ENCODE measurements around the gene PRR20E.
"Not testable (repeated sequence)": the region's sequence is repeated elsewhere in the genome, so short reads cannot be mapped to it uniquely, and the experiment has no call there.

PRR20E gene

DNA sequence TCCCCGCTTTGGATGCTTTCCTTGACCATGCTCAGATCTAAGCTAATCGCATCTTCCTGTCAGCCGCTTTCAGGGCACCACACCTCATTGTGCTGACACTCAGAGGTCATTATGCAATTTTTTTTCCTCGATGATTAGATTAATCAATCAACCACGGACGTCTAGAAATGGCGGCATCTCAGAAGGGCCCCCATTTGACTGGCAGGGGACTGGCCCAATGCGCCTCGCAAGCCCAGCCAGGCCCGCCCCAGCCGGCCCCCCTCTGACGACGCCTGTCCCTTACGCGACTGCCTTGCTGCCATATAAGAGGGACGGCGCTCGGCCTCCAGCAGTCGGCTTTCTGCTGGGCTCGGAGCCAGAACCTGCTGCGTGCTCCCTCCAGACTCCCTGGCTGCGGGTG, at the start of gene PRR20E:
Gene PRR20E (plus strand): TSS at position 301 of the 400 bp plus-strand sequence. CDS start 387 bp downstream, outside the sequence.
- not testable (repeated sequence) for DNase-seq (ENCODE audit: extremely low read depth, low read depth); H3K4me3 ChIP-seq (replicated peaks; ENCODE audit: low read depth, low read length)

DNA sequence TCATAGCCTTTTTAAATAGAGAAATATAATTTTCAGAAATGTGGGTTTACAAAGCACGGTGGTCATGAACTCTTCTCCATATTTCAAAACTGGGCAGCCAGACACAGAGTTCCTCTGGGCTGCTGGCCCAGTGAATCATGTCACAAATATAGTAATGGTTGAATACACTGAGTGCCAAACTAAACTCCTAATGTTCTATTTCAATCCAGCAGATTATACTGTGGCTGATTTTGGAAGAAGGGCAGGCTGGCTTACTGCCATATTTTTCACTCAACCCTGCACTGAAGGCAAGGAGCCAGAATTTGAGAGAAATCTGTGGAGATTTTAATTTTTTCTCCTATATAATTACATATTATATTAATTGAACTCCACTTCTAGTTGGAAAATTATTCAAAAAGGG, 43.3 kb upstream of the PRR20E start:
- H3K4me3 ChIP-seq (replicated peaks; ENCODE audit: low read depth, low read length): no peak overlapping the region
- no peak for DNase-seq (ENCODE audit: extremely low read depth, low read depth)
- TF ChIP-seq, protein P1, sequence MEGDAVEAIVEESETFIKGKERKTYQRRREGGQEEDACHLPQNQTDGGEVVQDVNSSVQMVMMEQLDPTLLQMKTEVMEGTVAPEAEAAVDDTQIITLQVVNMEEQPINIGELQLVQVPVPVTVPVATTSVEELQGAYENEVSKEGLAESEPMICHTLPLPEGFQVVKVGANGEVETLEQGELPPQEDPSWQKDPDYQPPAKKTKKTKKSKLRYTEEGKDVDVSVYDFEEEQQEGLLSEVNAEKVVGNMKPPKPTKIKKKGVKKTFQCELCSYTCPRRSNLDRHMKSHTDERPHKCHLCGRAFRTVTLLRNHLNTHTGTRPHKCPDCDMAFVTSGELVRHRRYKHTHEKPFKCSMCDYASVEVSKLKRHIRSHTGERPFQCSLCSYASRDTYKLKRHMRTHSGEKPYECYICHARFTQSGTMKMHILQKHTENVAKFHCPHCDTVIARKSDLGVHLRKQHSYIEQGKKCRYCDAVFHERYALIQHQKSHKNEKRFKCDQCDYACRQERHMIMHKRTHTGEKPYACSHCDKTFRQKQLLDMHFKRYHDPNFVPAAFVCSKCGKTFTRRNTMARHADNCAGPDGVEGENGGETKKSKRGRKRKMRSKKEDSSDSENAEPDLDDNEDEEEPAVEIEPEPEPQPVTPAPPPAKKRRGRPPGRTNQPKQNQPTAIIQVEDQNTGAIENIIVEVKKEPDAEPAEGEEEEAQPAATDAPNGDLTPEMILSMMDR (IDR thresholded peaks at IDR 0.05; ENCODE audit: low read depth, low read length, missing control alignments): no peak

DNA sequence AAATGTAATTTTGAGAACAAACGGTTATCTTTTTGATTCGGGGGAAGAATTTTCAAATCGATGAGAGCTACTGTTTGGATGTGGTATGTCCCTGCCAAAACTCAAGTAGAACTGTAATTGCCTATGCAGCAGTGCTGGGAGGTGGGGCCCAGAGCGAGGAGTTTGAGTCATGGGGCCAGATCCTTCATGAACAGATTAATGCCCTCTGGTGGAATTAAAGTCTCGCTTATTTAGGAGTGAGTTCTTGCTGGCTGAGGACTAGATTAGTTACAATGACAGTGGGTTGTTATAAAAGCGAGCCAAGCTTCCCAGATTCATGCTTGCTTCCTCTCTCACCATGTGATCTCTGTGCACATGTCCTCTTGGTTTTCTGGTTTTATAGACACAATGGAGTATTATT, 38.1 kb upstream of the PRR20E start:
- no peak for DNase-seq (ENCODE audit: extremely low read depth, low read depth)
- H3K4me3 ChIP-seq (replicated peaks; ENCODE audit: low read depth, low read length): no peak overlapping the region
- TF ChIP-seq, protein P1 (IDR thresholded peaks at IDR 0.05; ENCODE audit: low read depth, low read length, missing control alignments): no peak

DNA sequence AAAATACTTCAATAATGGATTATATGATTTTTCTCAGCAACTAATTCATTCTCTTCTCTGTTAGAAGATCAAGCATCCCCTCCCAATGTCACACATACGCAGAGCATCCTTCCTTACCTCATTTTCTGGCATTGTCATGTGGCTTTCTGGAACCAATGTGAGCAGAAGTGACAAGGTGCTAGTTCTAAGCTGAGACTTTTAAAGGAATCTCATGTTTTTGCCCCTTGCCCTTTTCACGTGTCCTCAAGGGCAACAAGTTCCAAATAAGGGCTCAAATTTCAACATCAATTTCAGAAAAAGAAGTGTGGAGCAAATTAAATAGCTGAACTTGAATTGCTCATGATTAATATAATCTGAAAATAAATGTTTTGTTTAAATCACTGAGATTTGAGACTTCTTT, 30.9 kb upstream of the PRR20E start:
- TF ChIP-seq, protein P1 (IDR thresholded peaks at IDR 0.05; ENCODE audit: low read depth, low read length, missing control alignments): no peak
- no peak for DNase-seq (ENCODE audit: extremely low read depth, low read depth)
- H3K4me3 ChIP-seq (replicated peaks; ENCODE audit: low read depth, low read length): no peak overlapping the region

DNA sequence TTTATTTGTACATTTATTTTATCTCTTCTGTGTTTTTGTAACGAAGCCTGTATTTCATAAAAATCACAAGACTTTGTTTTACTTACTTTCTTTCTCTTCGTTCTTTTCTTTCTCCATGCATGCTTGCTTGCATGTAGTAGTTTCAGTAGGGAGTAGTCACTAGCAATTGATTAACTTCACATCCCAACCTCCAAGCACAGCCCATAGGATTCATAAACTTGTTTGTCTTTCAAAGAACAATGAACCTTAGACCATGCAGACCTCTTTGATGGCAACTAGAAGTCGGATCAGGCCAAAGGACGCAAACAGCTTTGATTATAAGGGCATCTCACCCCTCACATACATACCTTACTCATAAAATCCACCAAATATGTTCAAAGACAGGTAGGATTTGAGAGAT, 29.4 kb upstream of the PRR20E start:
- no peak for DNase-seq (ENCODE audit: extremely low read depth, low read depth)
- no peak overlapping the region for H3K4me3 ChIP-seq (replicated peaks; ENCODE audit: low read depth, low read length)
- TF ChIP-seq, protein P1 (IDR thresholded peaks at IDR 0.05; ENCODE audit: low read depth, low read length, missing control alignments): no peak

DNA sequence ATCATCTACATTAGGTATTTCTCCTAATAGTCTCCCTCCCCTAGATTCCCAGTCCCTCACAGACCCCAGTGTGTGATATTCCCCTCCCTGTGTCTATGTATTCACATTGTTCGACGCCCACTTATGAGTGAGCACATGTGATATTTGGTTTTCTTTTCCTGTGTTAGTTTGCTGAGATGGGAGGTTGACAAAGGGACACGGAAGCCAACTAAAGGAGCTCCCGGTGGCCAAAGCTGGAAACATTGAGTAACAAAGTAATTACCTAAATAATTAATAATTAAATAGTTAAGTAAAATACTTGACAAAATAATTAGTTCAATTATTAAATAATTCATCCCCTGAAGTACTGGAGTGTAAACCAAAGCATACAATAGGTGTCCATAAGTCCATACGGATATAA, 28.0 kb upstream of the PRR20E start:
- H3K4me3 ChIP-seq (replicated peaks; ENCODE audit: low read depth, low read length): no peak overlapping the region
- no peak for DNase-seq (ENCODE audit: extremely low read depth, low read depth)
- TF ChIP-seq, protein P1 (IDR thresholded peaks at IDR 0.05; ENCODE audit: low read depth, low read length, missing control alignments): no peak

DNA sequence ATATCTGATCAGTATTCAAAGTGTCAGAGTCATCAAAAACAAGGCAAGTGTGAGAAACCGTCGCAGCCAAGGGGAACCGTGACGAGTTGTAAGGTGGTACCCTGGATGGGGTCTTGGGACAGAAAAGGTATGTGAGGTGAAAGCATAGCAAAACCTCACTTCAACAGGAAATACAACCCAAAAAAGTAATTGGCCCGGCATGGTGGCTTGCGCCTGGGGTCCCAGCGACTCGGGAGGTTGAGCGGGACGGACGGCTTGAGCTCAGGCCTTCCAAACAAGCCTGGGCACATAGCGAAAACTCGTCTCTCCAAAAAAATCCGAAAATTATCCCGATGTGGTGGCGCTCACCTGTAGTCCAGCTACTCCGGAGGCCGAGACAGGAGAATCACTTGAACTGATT, 27.2 kb upstream of the PRR20E start:
- not testable (repeated sequence) for DNase-seq (ENCODE audit: extremely low read depth, low read depth); H3K4me3 ChIP-seq (replicated peaks; ENCODE audit: low read depth, low read length)

DNA sequence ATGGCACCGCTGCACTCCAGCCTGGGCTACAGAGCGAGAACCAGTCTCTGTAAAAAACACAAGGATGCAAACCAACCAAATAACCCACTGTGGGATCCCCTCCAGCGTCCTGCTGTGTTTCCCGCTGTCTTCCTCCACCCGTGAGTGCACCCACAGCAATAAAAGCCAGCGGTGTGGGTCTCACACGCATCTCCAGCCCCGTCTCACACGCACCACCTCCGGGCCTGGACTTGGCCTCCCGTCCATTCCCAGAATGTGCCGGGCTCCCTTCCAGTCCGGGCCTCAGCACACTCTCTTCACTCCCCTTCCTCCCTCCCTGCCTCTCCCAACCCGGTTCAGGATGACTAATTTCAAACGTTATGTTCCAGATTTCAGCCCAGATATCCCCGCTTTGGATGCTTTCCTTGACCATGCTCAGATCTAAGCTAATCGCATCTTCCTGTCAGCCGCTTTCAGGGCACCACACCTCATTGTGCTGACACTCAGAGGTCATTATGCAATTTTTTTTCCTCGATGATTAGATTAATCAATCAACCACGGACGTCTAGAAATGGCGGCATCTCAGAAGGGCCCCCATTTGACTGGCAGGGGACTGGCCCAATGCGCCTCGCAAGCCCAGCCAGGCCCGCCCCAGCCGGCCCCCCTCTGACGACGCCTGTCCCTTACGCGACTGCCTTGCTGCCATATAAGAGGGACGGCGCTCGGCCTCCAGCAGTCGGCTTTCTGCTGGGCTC, 26.6 kb upstream of the PRR20E start, which contains the start of gene PRR20A:
Gene PRR20A (plus strand): TSS at position 684 of the 734 bp plus-strand sequence. CDS start 387 bp downstream, outside the sequence.
- not testable (repeated sequence) for DNase-seq (ENCODE audit: extremely low read depth, low read depth); H3K4me3 ChIP-seq (replicated peaks; ENCODE audit: low read depth, low read length)

DNA sequence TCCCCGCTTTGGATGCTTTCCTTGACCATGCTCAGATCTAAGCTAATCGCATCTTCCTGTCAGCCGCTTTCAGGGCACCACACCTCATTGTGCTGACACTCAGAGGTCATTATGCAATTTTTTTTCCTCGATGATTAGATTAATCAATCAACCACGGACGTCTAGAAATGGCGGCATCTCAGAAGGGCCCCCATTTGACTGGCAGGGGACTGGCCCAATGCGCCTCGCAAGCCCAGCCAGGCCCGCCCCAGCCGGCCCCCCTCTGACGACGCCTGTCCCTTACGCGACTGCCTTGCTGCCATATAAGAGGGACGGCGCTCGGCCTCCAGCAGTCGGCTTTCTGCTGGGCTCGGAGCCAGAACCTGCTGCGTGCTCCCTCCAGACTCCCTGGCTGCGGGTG, 19.8 kb upstream of the PRR20E start, which contains the start of gene PRR20B:
Gene PRR20B (plus strand): TSS at position 301 of the 400 bp plus-strand sequence. CDS start 387 bp downstream, outside the sequence.
- DNase-seq (ENCODE audit: extremely low read depth, low read depth); H3K4me3 ChIP-seq (replicated peaks; ENCODE audit: low read depth, low read length): not testable (repeated sequence)

DNA sequence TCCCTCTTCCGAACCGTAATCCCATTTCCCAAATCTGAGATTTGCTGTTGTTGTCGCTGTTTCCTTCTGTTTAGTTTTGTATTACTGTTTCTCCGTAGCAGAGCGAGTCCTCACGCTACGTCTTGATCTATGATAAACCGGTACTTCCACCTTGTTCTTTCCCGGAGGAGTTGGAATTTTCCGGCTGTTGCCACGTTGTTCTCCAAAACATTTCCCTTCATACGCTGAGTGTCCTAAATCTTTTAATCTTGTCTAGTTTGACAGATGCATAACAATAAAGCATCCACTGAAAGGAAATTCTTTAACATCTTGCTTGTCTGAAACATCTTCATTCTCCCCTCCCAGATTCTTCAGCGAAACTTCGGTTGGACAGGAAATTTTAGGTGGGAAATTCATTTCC, 18.9 kb upstream of the PRR20E start:
- not testable (repeated sequence) for DNase-seq (ENCODE audit: extremely low read depth, low read depth); H3K4me3 ChIP-seq (replicated peaks; ENCODE audit: low read depth, low read length)

DNA sequence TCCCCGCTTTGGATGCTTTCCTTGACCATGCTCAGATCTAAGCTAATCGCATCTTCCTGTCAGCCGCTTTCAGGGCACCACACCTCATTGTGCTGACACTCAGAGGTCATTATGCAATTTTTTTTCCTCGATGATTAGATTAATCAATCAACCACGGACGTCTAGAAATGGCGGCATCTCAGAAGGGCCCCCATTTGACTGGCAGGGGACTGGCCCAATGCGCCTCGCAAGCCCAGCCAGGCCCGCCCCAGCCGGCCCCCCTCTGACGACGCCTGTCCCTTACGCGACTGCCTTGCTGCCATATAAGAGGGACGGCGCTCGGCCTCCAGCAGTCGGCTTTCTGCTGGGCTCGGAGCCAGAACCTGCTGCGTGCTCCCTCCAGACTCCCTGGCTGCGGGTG, 13.2 kb upstream of the PRR20E start, which contains the start of gene PRR20C:
Gene PRR20C (plus strand): TSS at position 301 of the 400 bp plus-strand sequence. CDS start 387 bp downstream, outside the sequence.
- DNase-seq (ENCODE audit: extremely low read depth, low read depth); H3K4me3 ChIP-seq (replicated peaks; ENCODE audit: low read depth, low read length): not testable (repeated sequence)

DNA sequence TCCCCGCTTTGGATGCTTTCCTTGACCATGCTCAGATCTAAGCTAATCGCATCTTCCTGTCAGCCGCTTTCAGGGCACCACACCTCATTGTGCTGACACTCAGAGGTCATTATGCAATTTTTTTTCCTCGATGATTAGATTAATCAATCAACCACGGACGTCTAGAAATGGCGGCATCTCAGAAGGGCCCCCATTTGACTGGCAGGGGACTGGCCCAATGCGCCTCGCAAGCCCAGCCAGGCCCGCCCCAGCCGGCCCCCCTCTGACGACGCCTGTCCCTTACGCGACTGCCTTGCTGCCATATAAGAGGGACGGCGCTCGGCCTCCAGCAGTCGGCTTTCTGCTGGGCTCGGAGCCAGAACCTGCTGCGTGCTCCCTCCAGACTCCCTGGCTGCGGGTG, 6.7 kb upstream of the PRR20E start, which contains the start of gene PRR20D:
Gene PRR20D (plus strand): TSS at position 301 of the 400 bp plus-strand sequence. CDS start 387 bp downstream, outside the sequence.
- H3K4me3 ChIP-seq (replicated peaks; ENCODE audit: low read depth, low read length); DNase-seq (ENCODE audit: extremely low read depth, low read depth): not testable (repeated sequence)
